ENCODE results near the gene ECI1. TPM values are rescaled to one million over a fixed set of nuclear protein-coding genes. Genes with fewer than 3 reads are reported as not detected.

The ECI1 gene
- total and polyA plus RNA-seq, 2 of the 4 experiments (the other 2 are of a cell fraction) = 20.3 to 30.1 TPM

DNA sequence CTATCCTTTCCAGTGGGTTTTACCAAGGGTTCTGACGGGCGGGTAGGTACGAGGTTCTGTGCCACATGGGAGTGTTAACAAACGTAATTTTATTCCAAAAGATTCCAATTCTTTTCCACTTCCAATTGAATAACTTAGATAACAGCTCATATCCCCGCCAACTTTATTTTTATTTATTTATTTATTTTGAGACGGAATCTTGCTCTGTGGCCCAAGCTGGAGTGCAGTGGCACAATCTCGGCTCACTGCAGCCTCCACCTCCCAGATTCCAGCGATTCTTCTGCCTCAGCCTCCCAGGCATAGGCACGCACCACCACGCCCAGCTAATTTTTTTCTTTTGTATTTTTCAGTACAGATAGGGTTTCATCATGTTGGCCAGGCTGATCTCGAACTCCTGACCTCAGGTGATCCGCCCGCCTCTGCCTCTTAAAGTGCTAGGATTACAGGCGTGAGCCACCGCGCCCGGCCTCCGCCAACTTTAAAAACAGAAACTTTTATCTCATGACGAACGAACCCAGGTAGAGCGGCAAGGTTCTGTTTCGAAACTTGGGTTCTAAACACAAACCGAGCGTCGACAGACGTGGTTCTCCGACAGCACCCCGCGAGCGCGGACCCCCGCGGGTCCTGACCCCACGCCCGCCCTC, 613 bp downstream of the ECI1 start:
- peaks cover 32% of the 10 kb centered on the region for H3K36me3 ChIP-seq (ENCODE audit: control insufficient read depth, insufficient read depth, low read length)

More for the DNA sequence above, 613 bp downstream of the ECI1 start:
- H2BK120ac ChIP-seq (ENCODE audit: low read depth, low read length) = no peak overlapping the region
- intact Hi-C loops (cut with micrococcal nuclease) = no loop called here
- peak overlapping the region; percentile 13; the same call in 1 of the 2 replicates for H4K91ac ChIP-seq (ENCODE audit: insufficient read depth, low read depth, low read length)
- H3K4me3 ChIP-seq (ENCODE audit: insufficient read depth, low read depth, low read length) = peak overlapping the region; percentile 52
- CTCF ChIA-PET = interaction anchor here (0.9 kb wide), 2 partner anchors 9 to 12 kb away, joined by 3 to 4 read pairs; no protein-coding TSS in a partner anchor
- peak overlapping the region; percentile 30 for H4K5ac ChIP-seq (ENCODE audit: low read depth, low read length)
- H3K79me1 ChIP-seq (ENCODE audit: low read depth in 1 of 2, low read length in 2 of 2) = peaks cover 18 to 45% of the 10 kb centered on the region in 2 experiments; a peak in 3 of 4 replicates
- no peaks in the 10 kb centered on the region for H3K9me3 ChIP-seq (ENCODE audit: control insufficient read depth, insufficient read depth, low read length)
- peak overlapping the region; percentile 84 for H2AK9ac ChIP-seq (replicated peaks; ENCODE audit: low read depth, low read length, poor library complexity)
- H3K56ac ChIP-seq (ENCODE audit: extremely low read depth, insufficient read depth, low read length) = peak overlapping the region; percentile 55; the same call in 1 of the 2 replicates
- H3K14ac ChIP-seq (replicated peaks; ENCODE audit: low read depth, low read length) = peak overlapping the region; percentile 60
- peak overlapping the region; percentile 62 for H3K9ac ChIP-seq (ENCODE audit: low read depth, low read length)
- H4K20me1 ChIP-seq (ENCODE audit: insufficient read depth, low read length) = peaks cover 16% of the 10 kb centered on the region
- no peak overlapping the region for H3K18ac ChIP-seq (ENCODE audit: low read depth, low read length)
- peak overlapping the region in 1 of 2 experiments; percentile 55; a peak in 1 of 4 replicates for H4K8ac ChIP-seq (ENCODE audit: low read depth in 2 of 2, low read length in 2 of 2)
- peak overlapping the region; percentile 38 for H3K27ac ChIP-seq (ENCODE audit: insufficient read depth, low read length)
- POLR2A ChIA-PET (ENCODE audit: unreplicated experiment) = no interaction called here
- H3K4me2 ChIP-seq (ENCODE audit: low read depth, low read length) = peak overlapping the region; percentile 70
- H3K9me1 ChIP-seq (ENCODE audit: insufficient read depth, low read length) = 0 out of 2 replicates have a peak, but pooled peaks cover 2% of the 10 kb centered on the region
- DNase-seq (no peak), ATAC-seq (ENCODE audit: low read depth) (peak; percentile 4)
- peak overlapping the region; percentile 89 for H2AFZ ChIP-seq (replicated peaks; ENCODE audit: low read length, poor library complexity)
- peak overlapping the region; percentile 56; the same call in 1 of the 2 replicates for H3K23ac ChIP-seq (ENCODE audit: low read depth, low read length)
- H2BK5ac ChIP-seq (ENCODE audit: low read depth, low read length, poor library complexity, severe bottlenecking) = peak overlapping the region; percentile 0
- WGBS, 2 experiments (ENCODE audit: extremely low coverage in 2 of 2, insufficient read length in 1 of 2) = 0% methylated on average over 18 of the region's 35 CpGs; no CpG with 5 or more reads in 1 of the 2 experiments
- H3K4ac ChIP-seq (ENCODE audit: low read depth, low read length) = peak overlapping the region; percentile 76
- peaks cover 9% of the 10 kb centered on the region for H3K4me1 ChIP-seq (ENCODE audit: control insufficient read depth, insufficient read depth, low read length)
- TF ChIP-seq FOS (IDR thresholded peaks at IDR 0.05; ENCODE audit: low read depth, low read length) (no peak), MAFK (IDR thresholded peaks at IDR 0.05; ENCODE audit: low read depth, low read length) (no peak), CHD1 (IDR thresholded peaks at IDR 0.05; ENCODE audit: low read depth, low read length) (no peak), SMC3 (IDR thresholded peaks at IDR 0.05; ENCODE audit: low read depth, low read length) (no peak), NFE2L2 (IDR thresholded peaks at IDR 0.05; ENCODE audit: low read depth, low read length) (no peak), BHLHE40 (IDR thresholded peaks at IDR 0.05; ENCODE audit: low read depth, low read length) (peak; percentile 12; the same call in 1 of the 2 replicates), RCOR1 (IDR thresholded peaks at IDR 0.05; ENCODE audit: insufficient replicate concordance, low read length) (no peak)
- TF ChIP-seq, protein P1, sequence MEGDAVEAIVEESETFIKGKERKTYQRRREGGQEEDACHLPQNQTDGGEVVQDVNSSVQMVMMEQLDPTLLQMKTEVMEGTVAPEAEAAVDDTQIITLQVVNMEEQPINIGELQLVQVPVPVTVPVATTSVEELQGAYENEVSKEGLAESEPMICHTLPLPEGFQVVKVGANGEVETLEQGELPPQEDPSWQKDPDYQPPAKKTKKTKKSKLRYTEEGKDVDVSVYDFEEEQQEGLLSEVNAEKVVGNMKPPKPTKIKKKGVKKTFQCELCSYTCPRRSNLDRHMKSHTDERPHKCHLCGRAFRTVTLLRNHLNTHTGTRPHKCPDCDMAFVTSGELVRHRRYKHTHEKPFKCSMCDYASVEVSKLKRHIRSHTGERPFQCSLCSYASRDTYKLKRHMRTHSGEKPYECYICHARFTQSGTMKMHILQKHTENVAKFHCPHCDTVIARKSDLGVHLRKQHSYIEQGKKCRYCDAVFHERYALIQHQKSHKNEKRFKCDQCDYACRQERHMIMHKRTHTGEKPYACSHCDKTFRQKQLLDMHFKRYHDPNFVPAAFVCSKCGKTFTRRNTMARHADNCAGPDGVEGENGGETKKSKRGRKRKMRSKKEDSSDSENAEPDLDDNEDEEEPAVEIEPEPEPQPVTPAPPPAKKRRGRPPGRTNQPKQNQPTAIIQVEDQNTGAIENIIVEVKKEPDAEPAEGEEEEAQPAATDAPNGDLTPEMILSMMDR (conservative IDR thresholded peaks at IDR 0.05; ENCODE audit: low read depth, low read length) = no peak
- H3K27me3 ChIP-seq (ENCODE audit: control insufficient read depth, insufficient read depth, low read length) = no peaks in the 10 kb centered on the region
- in situ Hi-C loops (cut with MboI; ENCODE audit: low sequenced_read_pairs) = loop anchor here (10.0 kb wide), 1 partner anchor 254 kb away; no protein-coding TSS in a partner anchor
- dilution Hi-C loops (cut with HindIII; ENCODE audit: low sequenced_read_pairs, unreplicated experiment) = no loop called here
- no peak overlapping the region for H2BK20ac ChIP-seq (ENCODE audit: low read depth, low read length)
- no peak overlapping the region for H2BK15ac ChIP-seq (ENCODE audit: low read depth, low read length)
- H2AK5ac ChIP-seq (ENCODE audit: low read depth, low read length) = peak overlapping the region; percentile 29; the same call in 1 of the 2 replicates
- BruUV-seq (replicated peaks) = no TSS peak

Measured in IMR-90 (cell line).